ENCODE data around the gene MTARC1. TPM values are rescaled to one million over a fixed set of nuclear protein-coding genes. Genes with fewer than 3 reads are reported as not detected.
A peak's percentile ranks its signal among the peaks of the same experiment; 100 is the strongest.

The MTARC1 gene
- total RNA-seq = 12.2 TPM
- polyA plus RNA-seq = 8.9 TPM

DNA sequence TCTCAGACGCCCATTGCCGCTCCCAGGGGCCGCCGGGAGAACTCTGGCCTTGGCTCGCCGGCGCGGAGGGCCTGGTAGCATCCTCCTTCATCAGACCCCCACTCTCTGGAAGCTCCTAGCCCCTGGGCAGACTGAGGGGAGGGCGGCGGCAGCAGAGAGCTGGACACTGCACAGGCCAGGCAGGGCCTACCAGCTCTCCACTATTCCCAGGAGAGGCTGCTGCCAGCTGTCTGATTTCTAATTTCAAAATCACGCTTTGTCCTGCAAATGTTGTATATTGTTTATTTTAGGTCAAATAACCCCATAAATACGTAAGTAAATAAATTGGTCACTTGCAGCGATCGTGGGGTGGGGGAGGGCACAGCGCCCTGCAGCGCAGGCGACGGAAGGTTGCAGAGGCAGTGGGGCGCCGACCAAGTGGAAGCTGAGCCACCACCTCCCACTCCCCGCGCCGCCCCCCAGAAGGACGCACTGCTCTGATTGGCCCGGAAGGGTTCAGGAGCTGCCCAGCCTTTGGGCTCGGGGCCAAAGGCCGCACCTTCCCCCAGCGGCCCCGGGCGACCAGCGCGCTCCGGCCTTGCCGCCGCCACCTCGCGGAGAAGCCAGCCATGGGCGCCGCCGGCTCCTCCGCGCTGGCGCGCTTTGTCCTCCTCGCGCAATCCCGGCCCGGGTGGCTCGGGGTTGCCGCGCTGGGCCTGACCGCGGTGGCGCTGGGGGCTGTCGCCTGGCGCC is at the start of gene MTARC1:
Gene MTARC1, plus strand, starts transcription at position 577 of the 732 bp plus-strand sequence. Its CDS starts 32 bp downstream, at position 609.
- peak within 1 kb of the TSS; percentile 56 for H3K4me3 ChIP-seq (ENCODE audit: low read depth, low read length)
- WGBS = 2% methylated on average over 56 of the region's 56 CpGs
- H3K36me3 ChIP-seq (ENCODE audit: insufficient read depth) = no peaks in the 10 kb centered on the region
- H3K4me1 ChIP-seq (ENCODE audit: insufficient read depth) = no peaks in the 10 kb centered on the region
- no peak for DNase-seq (ENCODE audit: extremely low spot score)
- H3K27ac ChIP-seq (ENCODE audit: low read depth) = peak within 1 kb of the TSS; percentile 51

DNA sequence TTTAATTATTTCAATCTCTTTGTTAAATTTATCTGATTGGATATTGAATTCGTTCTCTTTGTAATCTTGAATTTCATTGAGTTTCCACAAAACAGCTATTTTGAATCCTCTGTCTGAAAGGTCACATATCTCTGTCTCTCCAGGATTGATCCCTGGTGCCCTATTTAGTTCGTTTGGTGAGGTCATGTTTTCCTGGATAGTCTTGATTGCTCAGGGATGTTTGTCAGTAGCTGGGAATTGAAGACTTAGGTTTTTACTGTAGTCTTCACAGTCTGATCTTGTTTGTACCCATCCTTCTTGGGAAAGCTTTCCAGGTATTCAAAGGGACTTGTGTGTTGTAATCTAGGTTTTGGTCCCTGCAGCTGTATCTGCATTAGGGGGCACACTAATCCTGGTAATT is 45.4 kb upstream of the MTARC1 start:
- Histone ChIP-seq H3K27ac (ENCODE audit: low read depth) (no peak overlapping the region), H3K4me1 (ENCODE audit: insufficient read depth) (no peaks in the 10 kb centered on the region), H3K4me3 (ENCODE audit: low read depth, low read length) (no peak overlapping the region), H3K36me3 (ENCODE audit: insufficient read depth) (no peaks in the 10 kb centered on the region)
- 57% methylated on average over 2 of the region's 2 CpGs for WGBS
- DNase-seq (ENCODE audit: extremely low spot score) = no peak

DNA sequence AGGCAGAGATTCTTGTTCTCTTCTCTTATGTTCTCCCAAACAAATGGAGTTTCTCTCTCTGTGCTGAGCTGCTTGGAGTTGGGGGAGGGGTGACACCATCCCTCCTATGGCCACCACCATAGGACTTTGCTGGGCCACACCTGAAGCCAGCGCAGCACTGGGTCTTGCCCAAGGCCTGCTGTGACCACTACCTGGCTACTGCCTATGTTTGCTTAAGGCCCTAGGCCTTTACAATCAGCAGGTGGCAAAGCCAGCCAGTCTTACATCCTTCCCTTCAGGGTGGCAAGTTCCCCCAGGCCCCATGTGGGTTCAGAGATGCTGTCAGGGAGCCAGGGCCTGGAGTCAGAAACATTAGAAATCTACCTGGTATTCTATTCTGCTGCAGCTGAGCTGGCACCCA is 44.9 kb upstream of the MTARC1 start:
- no peak for DNase-seq (ENCODE audit: extremely low spot score)
- Histone ChIP-seq H3K4me3 (ENCODE audit: low read depth, low read length) (no peak overlapping the region), H3K27ac (ENCODE audit: low read depth) (no peak overlapping the region), H3K36me3 (ENCODE audit: insufficient read depth) (no peaks in the 10 kb centered on the region), H3K4me1 (ENCODE audit: insufficient read depth) (no peaks in the 10 kb centered on the region)
- 100% methylated on average over 1 of the region's 1 CpG for WGBS

DNA sequence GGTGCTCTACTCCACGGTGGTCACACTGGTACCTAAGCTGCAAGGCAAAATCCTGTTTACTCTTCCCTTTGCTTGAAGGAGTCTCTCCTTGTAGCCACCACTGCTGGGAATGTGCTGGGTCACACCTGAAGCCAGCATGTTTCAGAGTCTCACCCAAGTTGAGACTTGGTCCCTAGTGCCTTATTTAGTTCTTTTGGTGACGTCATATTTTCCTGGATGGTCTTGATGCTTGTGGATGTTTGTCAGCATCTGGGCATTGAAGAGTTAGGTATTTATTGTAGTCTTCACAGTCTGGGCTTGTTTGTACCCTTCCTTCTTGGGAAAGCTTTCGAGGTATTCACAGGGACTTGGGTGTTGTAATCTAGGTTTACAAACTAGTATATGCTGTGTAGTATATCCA is 44.2 kb upstream of the MTARC1 start:
- 87% methylated on average over 3 of the region's 3 CpGs for WGBS
- H3K27ac ChIP-seq (ENCODE audit: low read depth) = no peak overlapping the region
- H3K4me3 ChIP-seq (ENCODE audit: low read depth, low read length) = no peak overlapping the region
- no peaks in the 10 kb centered on the region for H3K4me1 ChIP-seq (ENCODE audit: insufficient read depth)
- no peaks in the 10 kb centered on the region for H3K36me3 ChIP-seq (ENCODE audit: insufficient read depth)
- DNase-seq (ENCODE audit: extremely low spot score) = no peak

DNA sequence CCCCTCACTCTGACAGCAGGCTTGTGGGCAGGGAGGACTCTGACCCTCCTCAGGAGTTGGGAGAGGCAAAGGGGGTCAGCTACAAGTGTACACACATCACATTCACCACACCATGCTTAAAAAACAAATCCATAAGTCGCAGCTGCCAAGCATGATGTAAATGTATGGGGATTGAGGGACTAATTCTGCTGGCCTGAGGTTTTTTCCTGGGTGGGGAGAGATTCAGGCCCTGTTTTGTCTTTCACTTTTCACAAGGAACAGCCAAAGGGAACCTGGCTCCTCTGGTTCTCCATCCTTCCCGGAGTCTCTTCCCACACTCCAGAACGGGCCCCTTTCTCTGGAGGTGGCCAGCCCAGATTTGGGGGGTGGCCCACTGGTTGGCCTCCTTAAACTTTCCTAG is 39.9 kb upstream of the MTARC1 start:
- Histone ChIP-seq H3K36me3 (ENCODE audit: insufficient read depth) (no peaks in the 10 kb centered on the region), H3K27ac (ENCODE audit: low read depth) (no peak overlapping the region), H3K4me1 (ENCODE audit: insufficient read depth) (no peaks in the 10 kb centered on the region), H3K4me3 (ENCODE audit: low read depth, low read length) (no peak overlapping the region)
- 85% methylated on average over 3 of the region's 3 CpGs for WGBS
- no peak for DNase-seq (ENCODE audit: extremely low spot score)

DNA sequence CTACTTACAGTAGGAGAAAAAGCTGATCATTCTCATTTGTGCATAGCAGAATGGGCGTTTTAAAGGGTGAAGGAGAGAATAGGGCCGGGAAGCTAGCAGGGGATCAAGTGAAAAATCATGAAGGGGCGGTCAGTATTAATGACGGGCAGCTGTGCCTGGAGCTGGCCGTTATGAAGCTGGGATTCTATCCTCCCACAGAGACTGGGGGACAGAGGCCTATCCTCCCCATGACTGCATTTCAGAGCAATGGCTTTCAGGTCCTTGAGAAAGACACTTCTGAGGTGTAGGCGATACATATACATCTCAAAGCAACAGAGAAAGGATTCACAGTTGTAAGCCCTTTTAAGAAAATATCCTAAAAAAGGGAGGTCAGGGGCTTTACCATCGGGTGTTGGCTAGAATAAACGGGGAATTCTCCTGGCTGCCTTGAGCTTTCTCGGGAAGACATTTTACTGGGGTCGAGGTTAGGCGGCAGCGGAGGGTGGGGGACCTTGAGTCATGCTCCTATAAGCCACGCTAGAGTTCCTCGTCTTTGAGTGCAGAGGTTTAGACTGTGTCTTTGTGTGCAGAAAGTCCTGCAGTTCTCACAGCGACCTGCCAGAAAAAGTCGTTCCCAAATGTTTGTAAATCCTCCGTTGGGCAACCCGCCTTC is 39.1 kb upstream of the MTARC1 start:
- 16% methylated on average over 18 of the region's 18 CpGs for WGBS
- Histone ChIP-seq H3K4me3 (ENCODE audit: low read depth, low read length) (peak overlapping the region; percentile 76), H3K4me1 (ENCODE audit: insufficient read depth) (no peaks in the 10 kb centered on the region), H3K27ac (ENCODE audit: low read depth) (no peak overlapping the region), H3K36me3 (ENCODE audit: insufficient read depth) (no peaks in the 10 kb centered on the region)
- no peak for DNase-seq (ENCODE audit: extremely low spot score)

DNA sequence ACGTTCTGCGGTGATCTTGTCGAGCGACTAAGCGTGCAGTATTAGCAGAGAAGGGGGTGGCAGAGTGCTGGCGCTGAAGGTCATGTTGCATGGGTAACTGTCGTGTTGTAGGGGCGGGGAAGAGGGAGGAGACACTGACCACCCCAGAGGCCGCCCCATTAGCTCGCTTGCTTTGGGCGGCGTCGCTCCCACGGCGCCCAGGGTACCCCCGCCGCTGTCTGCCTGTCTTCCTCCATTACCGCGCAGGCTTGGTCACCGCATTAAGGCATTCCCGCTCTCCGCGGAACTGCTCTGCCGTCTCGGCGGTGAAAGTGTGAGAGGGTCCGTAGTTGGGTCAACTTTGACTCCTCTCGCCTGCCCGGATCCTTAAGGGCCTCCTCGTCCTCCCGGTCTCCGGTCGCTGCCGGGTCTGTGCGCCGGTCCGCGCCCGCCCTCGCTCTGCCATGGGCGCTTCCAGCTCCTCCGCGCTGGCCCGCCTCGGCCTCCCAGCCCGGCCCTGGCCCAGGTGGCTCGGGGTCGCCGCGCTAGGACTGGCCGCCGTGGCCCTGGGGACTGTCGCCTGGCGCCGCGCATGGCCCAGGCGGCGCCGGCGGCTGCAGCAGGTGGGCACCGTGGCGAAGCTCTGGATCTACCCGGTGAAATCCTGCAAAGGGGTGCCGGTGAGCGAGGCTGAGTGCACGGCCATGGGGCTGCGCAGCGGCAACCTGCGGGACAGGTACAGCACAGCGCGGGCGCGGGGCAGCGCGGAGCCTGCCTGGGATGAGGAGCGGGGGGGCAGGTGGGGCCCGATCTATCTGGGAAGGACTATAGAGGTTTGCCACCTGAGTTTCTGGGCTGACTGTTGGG is 38.4 kb upstream of the MTARC1 start, which contains the start of gene MTARC2:
Gene MTARC2, plus strand, starts transcription at position 234 of the 846 bp plus-strand sequence. Its CDS starts 210 bp downstream, at position 444.
- peak within 1 kb of the TSS; percentile 76 for H3K4me3 ChIP-seq (ENCODE audit: low read depth, low read length)
- H3K4me1 ChIP-seq (ENCODE audit: insufficient read depth) = no peaks in the 10 kb centered on the region
- H3K36me3 ChIP-seq (ENCODE audit: insufficient read depth) = no peaks in the 10 kb centered on the region
- H3K27ac ChIP-seq (ENCODE audit: low read depth) = peak within 1 kb of the TSS; percentile 48
- DNase-seq (ENCODE audit: extremely low spot score) = peak; percentile 49
- under 1% methylated on average over 77 of the region's 77 CpGs for WGBS

DNA sequence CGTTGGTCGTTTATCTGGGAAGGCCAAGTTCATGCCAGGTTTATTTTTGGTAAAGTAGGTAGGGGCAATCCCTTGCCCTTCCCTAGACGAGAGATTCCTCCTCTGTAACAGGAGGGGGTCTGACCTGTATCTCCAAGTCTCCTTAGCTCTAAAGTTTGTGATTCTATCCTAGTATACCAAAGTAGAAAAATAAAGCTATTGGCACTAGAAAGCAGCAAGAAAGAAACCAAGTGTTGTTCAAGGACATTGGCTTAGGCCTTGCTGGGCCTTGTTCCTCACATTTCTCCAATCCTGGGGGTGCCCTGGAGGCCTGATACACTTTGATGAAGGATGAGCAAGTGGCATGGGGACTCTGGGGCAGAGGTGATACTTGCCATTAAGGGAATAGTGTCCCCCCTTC is 37.8 kb upstream of the MTARC1 start:
- H3K27ac ChIP-seq (ENCODE audit: low read depth) = no peak overlapping the region
- H3K36me3 ChIP-seq (ENCODE audit: insufficient read depth) = no peaks in the 10 kb centered on the region
- no peak for DNase-seq (ENCODE audit: extremely low spot score)
- H3K4me1 ChIP-seq (ENCODE audit: insufficient read depth) = no peaks in the 10 kb centered on the region
- H3K4me3 ChIP-seq (ENCODE audit: low read depth, low read length) = peak overlapping the region; percentile 76
- WGBS = 5% methylated on average over 3 of the region's 3 CpGs

DNA sequence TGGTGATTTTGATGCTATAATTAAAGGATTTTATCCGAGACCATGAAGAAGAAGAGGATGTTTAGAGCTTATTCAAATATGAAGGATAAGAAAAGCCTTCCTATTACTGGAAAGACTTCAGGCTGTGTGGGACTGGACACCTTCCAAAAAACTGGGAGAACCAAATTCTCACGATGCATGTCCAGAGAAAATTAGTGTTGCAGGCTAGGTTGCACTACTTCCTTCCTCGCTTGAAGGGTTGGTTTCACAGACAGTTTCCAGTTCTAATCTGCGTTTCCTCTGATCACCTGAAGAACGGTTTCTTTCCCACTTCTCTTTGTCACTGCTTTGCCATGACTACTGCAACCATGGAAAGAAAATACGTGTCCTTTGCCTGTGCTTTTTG is 36.6 kb upstream of the MTARC1 start:
- DNase-seq (ENCODE audit: extremely low spot score) = no peak
- H3K4me1 ChIP-seq (ENCODE audit: insufficient read depth) = no peaks in the 10 kb centered on the region
- no peak overlapping the region for H3K27ac ChIP-seq (ENCODE audit: low read depth)
- 37% methylated on average over 6 of the region's 6 CpGs for WGBS
- H3K36me3 ChIP-seq (ENCODE audit: insufficient read depth) = no peaks in the 10 kb centered on the region
- H3K4me3 ChIP-seq (ENCODE audit: low read depth, low read length) = no peak overlapping the region

DNA sequence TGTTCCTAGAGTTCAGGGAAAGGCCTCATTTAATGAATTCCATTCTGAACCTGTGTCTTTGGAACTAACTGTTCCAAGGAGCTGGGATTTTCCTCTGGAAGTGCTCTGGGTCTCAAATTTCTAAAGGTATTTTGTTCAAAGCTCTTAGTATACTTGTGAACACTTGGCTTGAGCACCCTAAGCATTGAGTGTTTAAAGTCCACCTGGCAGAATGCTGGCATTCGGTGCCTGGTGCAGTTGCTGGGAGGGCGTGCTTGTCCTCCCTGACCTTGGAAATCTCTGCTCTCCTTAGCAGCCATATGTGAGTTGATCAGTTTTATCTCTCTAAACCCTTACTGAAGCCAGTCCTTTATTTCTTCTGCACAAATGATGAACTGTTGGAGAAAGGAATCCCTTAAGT is 35.6 kb upstream of the MTARC1 start:
- no peak overlapping the region for H3K4me3 ChIP-seq (ENCODE audit: low read depth, low read length)
- no peak for DNase-seq (ENCODE audit: extremely low spot score)
- H3K4me1 ChIP-seq (ENCODE audit: insufficient read depth) = no peaks in the 10 kb centered on the region
- H3K27ac ChIP-seq (ENCODE audit: low read depth) = no peak overlapping the region
- 68% methylated on average over 2 of the region's 2 CpGs for WGBS
- H3K36me3 ChIP-seq (ENCODE audit: insufficient read depth) = peaks cover 2% of the 10 kb centered on the region

DNA sequence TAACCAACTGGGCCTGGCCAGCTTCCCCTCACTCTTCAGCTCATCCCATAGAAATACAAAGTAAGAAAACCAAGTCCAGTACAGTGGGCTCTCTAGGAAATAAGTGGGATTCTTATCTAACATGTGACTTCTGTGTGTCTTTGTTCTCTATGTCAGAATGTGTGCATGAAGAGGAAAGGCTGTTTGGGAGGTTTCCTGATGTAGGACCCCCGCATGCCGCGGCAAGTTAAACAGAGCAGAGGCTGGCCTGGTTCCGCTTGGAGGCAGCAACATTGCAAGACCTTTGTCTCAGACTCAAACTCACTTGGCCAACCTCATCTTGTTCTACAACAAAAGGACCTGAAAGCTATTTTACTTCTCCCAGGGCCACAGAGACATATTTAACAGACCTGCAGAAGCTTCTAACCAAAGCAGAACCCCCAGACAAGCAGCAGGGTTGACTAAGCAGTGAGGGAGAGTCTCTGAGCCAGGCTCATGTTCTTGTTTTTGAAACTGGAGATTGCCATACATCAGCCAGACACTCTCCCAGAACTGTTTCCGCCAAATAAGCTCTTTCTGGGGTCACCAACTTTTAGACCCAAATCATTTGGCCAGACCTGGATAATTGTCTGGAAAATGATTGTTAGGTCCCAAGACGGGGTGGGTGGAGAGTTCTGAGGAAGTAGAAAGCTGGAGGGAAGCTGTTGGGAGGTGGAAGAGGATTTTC is 32.3 kb upstream of the MTARC1 start:
- no peak overlapping the region for H3K4me3 ChIP-seq (ENCODE audit: low read depth, low read length)
- H3K4me1 ChIP-seq (ENCODE audit: insufficient read depth) = peaks cover 1% of the 10 kb centered on the region
- no peak for DNase-seq (ENCODE audit: extremely low spot score)
- 81% methylated on average over 6 of the region's 6 CpGs for WGBS
- H3K36me3 ChIP-seq (ENCODE audit: insufficient read depth) = peaks cover 2% of the 10 kb centered on the region
- H3K27ac ChIP-seq (ENCODE audit: low read depth) = no peak overlapping the region

DNA sequence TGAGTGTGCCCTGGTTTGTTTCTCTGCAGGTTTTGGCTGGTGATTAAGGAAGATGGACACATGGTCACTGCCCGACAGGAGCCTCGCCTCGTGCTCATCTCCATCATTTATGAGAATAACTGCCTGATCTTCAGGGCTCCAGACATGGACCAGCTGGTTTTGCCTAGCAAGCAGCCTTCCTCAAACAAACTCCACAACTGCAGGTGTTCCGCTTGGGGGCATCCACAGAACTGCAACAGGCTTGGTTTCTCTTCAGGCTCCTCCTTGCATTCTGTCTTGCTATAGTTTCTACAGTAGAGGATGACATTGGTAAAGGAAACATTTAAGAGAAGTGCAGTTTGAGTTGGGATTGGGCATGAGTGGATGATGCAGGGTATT is 31.8 kb upstream of the MTARC1 start:
- H3K4me3 ChIP-seq (ENCODE audit: low read depth, low read length) = no peak overlapping the region
- no peak overlapping the region for H3K27ac ChIP-seq (ENCODE audit: low read depth)
- H3K36me3 ChIP-seq (ENCODE audit: insufficient read depth) = peaks cover 2% of the 10 kb centered on the region
- peaks cover 1% of the 10 kb centered on the region for H3K4me1 ChIP-seq (ENCODE audit: insufficient read depth)
- DNase-seq (ENCODE audit: extremely low spot score) = no peak
- WGBS = 91% methylated on average over 4 of the region's 4 CpGs

DNA sequence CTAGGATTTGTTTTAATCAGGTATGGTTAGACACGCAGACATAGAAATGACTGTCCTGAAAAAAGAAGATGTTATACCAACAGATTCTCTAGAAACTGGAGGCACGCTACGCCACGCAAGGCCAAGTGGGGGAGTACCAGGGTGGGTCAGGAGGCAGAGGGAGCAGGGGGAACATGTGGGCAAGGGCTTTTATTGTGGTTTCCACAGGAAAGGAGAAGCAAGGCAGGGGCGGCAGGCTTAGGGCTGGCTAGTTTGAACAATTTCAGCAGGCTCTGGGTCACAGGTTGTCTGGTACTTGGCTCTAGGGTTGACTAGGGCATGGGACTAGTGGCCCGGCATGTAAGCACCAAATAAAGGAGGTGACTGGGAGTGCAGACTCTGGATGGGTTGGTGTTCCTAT is 31.4 kb upstream of the MTARC1 start:
- WGBS = 95% methylated on average over 6 of the region's 6 CpGs
- Histone ChIP-seq H3K27ac (ENCODE audit: low read depth) (no peak overlapping the region), H3K4me1 (ENCODE audit: insufficient read depth) (peaks cover 1% of the 10 kb centered on the region), H3K4me3 (ENCODE audit: low read depth, low read length) (no peak overlapping the region), H3K36me3 (ENCODE audit: insufficient read depth) (peaks cover 2% of the 10 kb centered on the region)
- no peak for DNase-seq (ENCODE audit: extremely low spot score)

Measured in urinary bladder (tissue), 4 donors.